Frontal cortex (tissue), 4 donors: ENCODE data around the gene NANOS1. TPM values are rescaled to one million over a fixed set of nuclear protein-coding genes. Genes with fewer than 3 reads are reported as not detected.
"Not testable (repeated sequence)": the region's sequence is repeated elsewhere in the genome, so short reads cannot be mapped to it uniquely, and the experiment has no call there.

Experiments
- DNase-seq, 2 donors: peaks; one replicate each; pipeline ENCODE4 v3.0.0; 2012; ENCODE audit warnings: low spot score in 2 of 2
- FAIRE-seq: peaks from 2 replicates; lab custom pipeline; 2012; peaks lifted over from hg19 to GRCh38; lab: Jason Lieb, UNC
- total RNA-seq: library from RNA; depleted of rRNA; stranded (reverse); fragments of >200 nt; gene quantifications from one replicate; pipeline ENCODE4 v1.2.3, GENCODE V29; 2014
- donor health status: control.
- donor health status: control.
- donor health status: control.

Gene NANOS1
- total RNA-seq, 1 donor from 2014 or later: 7.3 TPM

DNA sequence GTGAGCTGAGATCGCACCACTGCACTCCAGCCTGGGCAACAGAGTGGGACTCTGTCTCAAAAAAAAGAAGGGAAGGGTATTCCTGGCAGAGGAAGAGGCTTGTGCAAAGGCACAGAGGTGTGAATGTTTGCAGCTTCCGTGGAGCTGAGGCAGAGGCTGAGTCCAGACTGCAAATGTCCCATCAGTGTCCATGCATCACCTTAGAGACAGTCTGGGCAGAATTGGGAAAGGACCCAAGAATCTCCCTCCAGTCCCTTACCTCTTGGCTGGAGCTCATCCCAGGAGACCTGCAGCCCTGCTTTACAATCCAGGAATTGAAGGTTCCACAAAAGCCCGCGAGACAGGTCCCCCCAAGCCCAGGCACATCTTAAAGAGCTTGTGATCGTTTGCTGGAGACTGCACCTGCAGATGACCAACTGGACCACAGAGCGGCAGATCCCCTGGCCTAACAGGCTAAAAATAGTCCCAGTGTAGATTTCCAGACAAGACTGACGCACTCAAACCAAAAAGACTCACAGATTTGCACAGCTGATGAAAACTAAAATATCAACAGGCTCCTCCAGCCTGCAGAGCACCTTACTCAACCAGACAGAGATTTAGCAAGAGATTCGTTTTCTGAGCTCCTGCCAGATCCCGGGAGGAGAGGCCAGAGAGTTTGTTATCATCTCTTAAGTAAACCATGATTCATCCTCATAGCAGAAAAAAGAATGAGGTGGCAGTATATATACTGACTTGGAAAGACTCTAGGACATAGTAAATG is 22.9 kb upstream of the NANOS1 start:
- FAIRE-seq: no peak
- no peak for DNase-seq

DNA sequence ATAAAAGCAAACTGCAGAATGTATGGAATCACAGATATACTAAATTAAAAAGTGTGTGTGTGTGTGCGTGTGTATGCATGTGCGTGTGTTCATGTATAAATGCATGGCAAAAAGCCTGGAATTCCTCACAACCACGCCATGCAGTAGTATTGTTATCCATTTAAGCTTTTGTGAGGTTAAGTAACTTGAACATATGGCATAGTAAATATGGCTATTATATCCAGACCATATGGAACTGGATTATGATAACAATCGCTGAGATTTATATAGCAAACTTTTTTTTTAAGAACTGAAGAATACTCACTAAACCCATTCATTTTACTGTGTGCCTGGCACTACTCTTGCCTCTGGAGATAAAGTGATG is 22.3 kb upstream of the NANOS1 start:
- no peak for DNase-seq
- no peak for FAIRE-seq

- FAIRE-seq: no peak
- DNase-seq: no peak
Observed at GRCh38 chr10:119020627-119020946, 8.9 kb upstream of the NANOS1 start.

- DNase-seq: no peak
- no peak for FAIRE-seq
Observed at GRCh38 chr10:119022846-119023552, 6.5 kb upstream of the NANOS1 start.

DNA sequence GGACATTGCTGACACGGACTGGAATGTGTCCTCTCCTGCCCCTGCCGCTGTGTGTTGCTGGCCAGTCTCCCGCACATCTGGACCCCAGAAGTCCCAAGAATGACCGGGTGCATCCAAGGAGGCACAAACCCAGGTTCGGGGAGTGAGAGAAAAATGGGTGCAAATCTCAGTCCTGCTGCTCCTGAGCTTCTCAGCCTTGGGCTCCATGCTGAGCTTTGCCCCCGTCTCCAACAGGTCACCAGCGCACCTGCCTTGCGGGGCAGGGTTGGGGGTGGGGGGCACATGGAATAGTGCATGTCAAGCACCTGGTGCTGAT is 6.0 kb upstream of the NANOS1 start:
- DNase-seq (no peak), FAIRE-seq (no peak)

DNA sequence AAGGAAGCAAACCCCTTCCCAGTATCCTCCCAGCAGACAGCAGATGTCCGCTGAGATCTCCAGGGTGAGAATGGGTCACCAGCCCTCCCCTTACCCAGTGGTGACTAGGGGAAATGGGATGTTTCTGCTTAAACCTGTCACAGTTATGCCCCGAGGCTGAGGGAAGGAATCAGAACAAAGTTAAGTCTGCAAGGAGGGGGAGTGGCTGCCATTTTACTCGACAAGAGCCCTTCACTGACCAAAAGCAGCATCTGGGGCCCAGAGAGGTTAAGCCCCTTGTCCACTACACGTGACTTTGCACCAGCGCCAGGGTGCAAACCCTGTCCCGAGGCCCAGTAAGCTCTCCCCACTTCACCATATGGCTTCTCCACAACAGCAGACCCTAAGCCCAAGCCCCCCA is 4.6 kb upstream of the NANOS1 start:
- FAIRE-seq (no peak), DNase-seq (no peak)

DNA sequence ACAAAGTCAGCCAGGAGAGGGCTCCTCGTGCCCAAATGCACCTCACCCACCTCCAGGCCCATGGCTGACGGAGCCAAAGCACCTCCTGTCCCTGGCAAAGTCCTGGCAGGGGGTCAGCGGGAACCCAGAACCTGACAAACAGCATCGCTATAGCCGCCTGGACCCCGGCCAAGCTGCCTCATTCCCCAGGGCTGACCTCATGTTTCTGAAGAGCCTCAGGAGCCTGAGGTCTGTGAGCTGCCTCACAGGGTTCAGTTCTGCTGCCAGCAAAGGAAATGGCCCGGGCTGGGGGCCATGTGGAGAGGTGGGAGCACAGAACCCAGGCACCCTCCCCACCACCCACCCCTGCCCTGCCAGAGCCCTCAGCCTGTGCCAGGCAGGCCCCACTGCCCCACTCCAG is 4.2 kb upstream of the NANOS1 start:
- no peak for DNase-seq
- FAIRE-seq: no peak

DNA sequence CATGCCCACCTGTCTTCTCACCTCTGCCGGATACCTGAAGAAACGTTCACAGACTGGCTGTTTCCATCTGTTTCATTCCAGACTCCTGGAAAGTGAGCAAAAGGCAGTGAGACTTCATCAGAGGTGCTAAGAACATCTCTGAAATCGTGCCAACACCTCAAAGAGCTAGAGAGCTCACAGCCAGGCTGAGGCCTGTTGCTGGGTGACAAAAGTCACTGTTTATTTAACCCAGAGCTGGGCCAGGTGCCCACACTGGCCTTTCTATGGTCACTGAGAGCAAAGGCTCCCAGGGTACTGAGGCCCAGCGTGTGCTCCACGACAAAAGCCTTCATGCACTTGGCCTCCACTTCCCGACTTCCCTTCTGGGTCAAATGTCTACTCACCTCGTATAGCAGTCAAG is 3.7 kb upstream of the NANOS1 start:
- DNase-seq (no peak), FAIRE-seq (no peak)

DNA sequence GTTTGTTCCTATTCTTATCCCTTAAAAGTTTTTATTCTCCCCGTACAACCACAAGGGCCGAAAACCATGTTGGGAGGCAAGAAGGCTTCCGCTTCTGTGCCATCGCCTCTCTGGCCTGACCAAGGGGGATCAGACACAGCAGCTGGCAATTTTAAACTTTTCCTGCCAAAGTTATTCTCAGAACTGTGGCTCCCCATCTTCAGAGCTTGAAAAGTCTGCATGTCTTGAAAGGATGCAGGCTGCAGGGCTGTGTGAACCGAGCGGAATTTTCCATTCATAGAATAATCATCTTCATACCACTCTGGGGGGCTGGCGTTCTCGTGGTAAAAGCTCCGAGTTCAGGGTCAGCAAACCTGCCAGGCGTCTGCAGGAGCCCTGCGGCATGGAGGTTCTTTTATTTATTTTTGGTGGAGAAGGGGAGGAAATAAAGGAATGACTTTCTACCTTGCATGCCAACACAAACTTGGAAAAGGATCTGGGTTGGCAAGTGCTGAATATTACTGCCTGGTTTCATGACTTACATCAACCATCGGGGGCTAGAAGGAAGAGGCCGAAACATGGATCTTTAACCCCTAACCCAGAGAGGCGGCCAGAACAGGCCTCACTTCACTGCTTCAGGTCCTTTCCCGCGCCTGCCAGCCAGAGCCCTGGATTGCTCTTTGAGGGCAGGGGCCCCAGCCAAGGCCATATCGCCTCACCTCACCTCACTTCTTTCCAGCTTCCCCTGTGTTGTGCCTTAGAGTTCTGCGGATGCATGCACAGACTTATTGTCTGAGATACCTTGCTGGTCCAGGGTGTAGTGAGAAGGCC is 3.0 kb upstream of the NANOS1 start:
- FAIRE-seq (no peak), DNase-seq (no peak)

- not testable (repeated sequence) for FAIRE-seq, DNase-seq
Observed at GRCh38 chr10:119028445-119028899, 1.0 kb upstream of the NANOS1 start.

DNA sequence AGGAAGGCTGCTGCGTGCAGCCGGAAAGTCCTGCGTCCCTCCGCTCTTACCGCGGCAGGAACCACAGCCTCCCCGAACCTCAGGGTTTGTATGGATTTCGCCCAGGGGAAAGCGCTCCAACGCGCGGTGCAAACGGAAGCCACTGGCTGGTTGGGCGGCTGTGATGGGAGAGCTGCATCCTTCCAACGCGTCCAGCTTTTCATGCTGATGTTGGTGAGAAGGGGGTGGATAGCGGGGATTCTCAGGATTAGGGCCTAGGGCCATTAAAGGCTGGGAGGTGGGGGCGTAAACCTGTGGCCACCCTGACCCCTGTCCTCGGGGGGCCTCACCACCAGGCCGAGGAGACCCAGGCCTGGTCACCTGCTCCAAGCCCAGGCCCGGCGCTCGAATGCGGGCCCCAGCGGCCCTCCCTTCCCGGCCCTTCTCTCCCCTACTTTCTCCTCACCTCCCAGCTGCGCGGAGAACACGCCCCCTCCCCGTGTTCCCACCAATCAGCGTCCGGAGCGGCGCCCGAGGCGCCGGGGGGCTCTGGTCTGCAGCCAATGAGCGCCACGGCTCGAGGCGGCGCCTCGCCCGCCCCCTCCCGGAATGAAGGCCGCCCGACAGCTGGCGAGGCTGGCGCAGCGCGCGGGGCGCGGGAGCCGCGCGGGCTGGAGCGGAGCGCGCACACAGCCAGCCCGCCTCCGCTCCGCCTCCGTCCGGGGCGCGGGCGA is 458 bp upstream of the NANOS1 start:
- FAIRE-seq (no peak), DNase-seq (peak; percentile 90 to 93)

GRCh38 chr10:119030421-119031250 is 1.1 kb downstream of the NANOS1 start:
- FAIRE-seq: no peak

DNA sequence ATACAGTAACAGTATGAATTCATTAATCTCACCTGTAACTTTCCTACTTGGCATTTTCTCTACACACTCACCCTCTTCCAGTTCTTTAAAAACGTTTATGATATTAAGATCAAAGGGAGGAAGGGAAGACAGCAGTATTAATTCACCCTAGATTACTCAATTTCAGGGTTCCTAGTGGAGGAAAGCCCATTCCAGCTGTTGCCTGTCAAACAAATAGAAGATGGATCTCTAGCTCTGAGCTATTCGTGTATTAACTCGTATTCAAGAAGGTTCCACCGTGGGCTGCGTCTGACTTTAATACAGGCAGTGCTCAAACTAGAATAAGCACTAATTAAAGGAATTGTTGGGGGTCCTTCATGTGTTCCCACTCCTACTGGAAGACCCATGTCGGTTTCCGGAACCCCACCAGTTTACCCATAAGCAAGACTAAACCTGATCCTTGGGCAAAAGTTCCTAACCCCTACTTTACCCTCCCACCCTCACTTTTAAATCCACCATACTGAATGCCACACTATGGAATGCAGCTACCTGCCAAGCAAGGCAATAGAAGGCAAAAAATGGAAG is 2.1 kb downstream of the NANOS1 start:
- DNase-seq (no peak), FAIRE-seq (no peak)

More at GRCh38 chr10:119030421-119031250, 1.1 kb downstream of the NANOS1 start:
- DNase-seq: peak; percentile 49 to 51

DNA sequence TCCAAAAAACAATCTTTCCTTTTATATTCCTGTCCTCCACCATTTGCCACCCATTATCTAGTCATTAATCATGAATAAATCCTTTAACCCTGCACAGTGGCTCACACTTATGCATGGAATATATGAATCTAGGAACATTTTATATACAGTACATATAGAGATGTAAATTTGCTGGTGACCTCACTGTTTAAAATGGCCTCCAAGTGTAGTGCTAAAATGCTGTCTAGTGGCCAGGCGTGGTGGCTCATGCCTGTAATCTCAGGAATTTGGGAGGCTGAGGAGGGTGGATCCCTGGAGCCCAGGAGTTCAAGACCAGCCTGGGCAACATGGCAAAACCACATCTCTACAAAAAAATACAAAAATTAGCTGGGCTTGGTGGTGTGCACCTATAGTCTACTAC is 9.6 kb downstream of the NANOS1 start:
- DNase-seq (no peak), FAIRE-seq (no peak)

DNA sequence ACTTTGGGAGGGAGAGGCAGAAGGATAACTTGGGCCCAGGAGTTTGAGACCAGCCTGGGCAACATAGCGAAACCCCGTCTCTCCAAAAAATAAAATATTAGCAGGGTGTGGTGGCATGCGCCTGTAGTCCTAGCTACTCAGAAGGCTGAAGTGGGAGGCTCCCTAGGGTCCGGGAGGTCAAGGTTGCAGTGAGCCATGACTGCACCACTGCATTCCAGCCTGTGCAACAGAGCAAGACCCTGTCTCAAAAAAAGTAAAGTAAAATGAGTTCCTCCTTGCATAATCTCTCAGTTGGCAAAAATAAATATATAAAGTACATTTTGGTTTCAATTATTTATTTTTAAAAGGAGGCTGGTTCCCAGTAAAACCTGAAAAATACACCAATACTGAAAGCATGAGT is 11.8 kb downstream of the NANOS1 start:
- DNase-seq (no peak), FAIRE-seq (no peak)

- no peak for FAIRE-seq
Observed at GRCh38 chr10:119042169-119042568, 12.7 kb downstream of the NANOS1 start.

DNA sequence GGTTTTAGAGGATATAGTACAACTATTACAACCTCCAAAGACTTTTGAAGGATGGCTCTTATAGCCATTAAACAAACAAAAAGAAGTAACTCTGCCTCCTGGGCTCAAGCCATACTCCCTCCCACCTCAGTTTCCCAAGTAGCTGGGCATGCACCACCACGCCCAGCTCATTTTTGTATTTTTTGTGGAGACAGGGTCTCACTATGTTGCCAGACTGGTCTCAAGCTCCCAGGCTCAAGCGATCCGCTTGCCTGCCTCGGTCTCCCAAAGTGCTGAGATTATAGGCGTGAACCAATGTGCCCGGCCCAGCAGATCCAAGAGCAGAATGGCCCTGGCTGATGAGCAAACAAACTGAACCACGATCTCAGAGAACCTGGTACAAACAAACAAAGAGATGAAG is 16.0 kb downstream of the NANOS1 start:
- DNase-seq (no peak), FAIRE-seq (no peak)

More at GRCh38 chr10:119042169-119042568, 12.7 kb downstream of the NANOS1 start:
- no peak for DNase-seq

DNA sequence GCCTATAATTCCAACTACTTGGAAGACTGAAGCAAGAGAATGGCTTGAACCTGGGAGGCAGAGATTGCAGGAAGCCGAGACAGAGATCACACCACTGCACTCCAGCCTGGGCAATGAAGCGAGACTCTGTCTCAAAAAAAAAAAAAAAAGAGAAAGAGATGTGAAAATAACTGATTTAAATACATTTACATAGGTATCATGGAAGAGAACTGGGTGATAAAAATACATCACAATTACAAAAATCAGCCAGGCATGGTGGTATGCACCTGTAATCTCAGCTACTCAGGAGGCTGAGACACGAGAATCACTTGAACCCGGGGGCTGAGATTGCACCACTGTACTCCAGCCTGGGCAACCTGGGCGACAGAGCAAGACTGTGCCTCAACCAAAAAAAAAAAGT is 19.8 kb downstream of the NANOS1 start:
- no peak for DNase-seq
- no peak for FAIRE-seq

- FAIRE-seq (no peak), DNase-seq (no peak)
Observed at GRCh38 chr10:119049777-119050176, 20.3 kb downstream of the NANOS1 start.
